Measurements from ENCODE around the gene TRMT61A.

GRCh38 chr14:103544388-103545218 lies 15.6 kb downstream of the TRMT61A start:
- no peak for TF ChIP-seq EZH2 (IDR thresholded peaks at IDR 0.05; ENCODE audit: borderline replicate concordance, insufficient read depth, low read length, poor library complexity, severe bottlenecking)
- TF ChIP-seq CTCF (IDR thresholded peaks at IDR 0.05; ENCODE audit: poor library complexity, severe bottlenecking) = no peak
- no peak for TF ChIP-seq EP300 (conservative IDR thresholded peaks at IDR 0.05; ENCODE audit: poor library complexity, severe bottlenecking)
- TF ChIP-seq TAF1 (IDR thresholded peaks at IDR 0.05; ENCODE audit: low read depth) = no peak
- TF ChIP-seq REST (IDR thresholded peaks at IDR 0.05; ENCODE audit: borderline replicate concordance) = no peak
- TF ChIP-seq POLR2AphosphoS5 (IDR thresholded peaks at IDR 0.05) = no peak
- no peak for TF ChIP-seq SMC3 (conservative IDR thresholded peaks at IDR 0.05; ENCODE audit: poor library complexity)
- no peak for TF ChIP-seq RAD21 (conservative IDR thresholded peaks at IDR 0.05)
- TF ChIP-seq MXI1 (conservative IDR thresholded peaks at IDR 0.05; ENCODE audit: poor library complexity, severe bottlenecking) = no peak

Data from neural cell (in vitro differentiated cells).